Osteocyte (in vitro differentiated cells): ENCODE results near the gene COX4I1. TPM values are rescaled to one million over a fixed set of nuclear protein-coding genes. Genes with fewer than 3 reads are reported as not detected.
A peak's percentile ranks its signal among the peaks of the same experiment; 100 is the strongest.
"Not testable (repeated sequence)": the region's sequence is repeated elsewhere in the genome, so short reads cannot be mapped to it uniquely, and the experiment has no call there.

Experiments
- DNase-seq: peaks from one replicate; pipeline ENCODE4 v3.0.0; 2021; ENCODE audit warnings: mixed read lengths; ENCODE audit not compliant: unreplicated experiment; ENCODE audit errors: extremely low spot score
- H3K27ac Mint-ChIP-seq: one replicate; pipeline ENCODE4 v1.8.0; 2021; ENCODE audit warnings: mild to moderate bottlenecking, mixed read lengths; ENCODE audit not compliant: unreplicated experiment
- H3K27me3 Mint-ChIP-seq: one replicate; pipeline ENCODE4 v1.8.0; 2021; ENCODE audit warnings: mixed read lengths; ENCODE audit not compliant: unreplicated experiment
- H3K36me3 Mint-ChIP-seq: one replicate; pipeline ENCODE4 v1.8.0; 2021; ENCODE audit warnings: mixed read lengths; ENCODE audit not compliant: unreplicated experiment
- H3K4me1 Mint-ChIP-seq: one replicate; pipeline ENCODE4 v1.8.0; 2021; ENCODE audit warnings: mixed read lengths; ENCODE audit not compliant: unreplicated experiment
- H3K4me3 Mint-ChIP-seq: one replicate; pipeline ENCODE4 v1.8.0; 2021; ENCODE audit warnings: mild to moderate bottlenecking, moderate library complexity, mixed read lengths; ENCODE audit not compliant: unreplicated experiment
- H3K9me3 Mint-ChIP-seq: one replicate; pipeline ENCODE4 v1.8.0; 2021; ENCODE audit warnings: mixed read lengths; ENCODE audit not compliant: unreplicated experiment
- total RNA-seq: library from RNA; stranded (reverse); gene quantifications from 2 replicates; pipeline ENCODE4 v1.2.1, GENCODE V29; 2021
- TF ChIP-seq, protein P1 (sequence below): fragments of 200-600 bp; sonication (generic); IDR thresholded peaks from 2 replicates; pipeline ENCODE4 v1.5.0; 2021; ENCODE audit warnings: antibody characterized with exemption, mild to moderate bottlenecking, moderate library complexity

Gene COX4I1
- total RNA-seq, 1 donor from 2014 or later: 456 TPM

- H3K27ac Mint-ChIP-seq: no peak overlapping the region
- H3K4me3 Mint-ChIP-seq: no peak overlapping the region
- no peaks in the 10 kb centered on the region for H3K9me3 Mint-ChIP-seq
- H3K4me1 Mint-ChIP-seq: no peaks in the 10 kb centered on the region
- peaks cover 46% of the 10 kb centered on the region for H3K27me3 Mint-ChIP-seq
- H3K36me3 Mint-ChIP-seq: no peaks in the 10 kb centered on the region
- DNase-seq: no peak
- TF ChIP-seq, protein P1, sequence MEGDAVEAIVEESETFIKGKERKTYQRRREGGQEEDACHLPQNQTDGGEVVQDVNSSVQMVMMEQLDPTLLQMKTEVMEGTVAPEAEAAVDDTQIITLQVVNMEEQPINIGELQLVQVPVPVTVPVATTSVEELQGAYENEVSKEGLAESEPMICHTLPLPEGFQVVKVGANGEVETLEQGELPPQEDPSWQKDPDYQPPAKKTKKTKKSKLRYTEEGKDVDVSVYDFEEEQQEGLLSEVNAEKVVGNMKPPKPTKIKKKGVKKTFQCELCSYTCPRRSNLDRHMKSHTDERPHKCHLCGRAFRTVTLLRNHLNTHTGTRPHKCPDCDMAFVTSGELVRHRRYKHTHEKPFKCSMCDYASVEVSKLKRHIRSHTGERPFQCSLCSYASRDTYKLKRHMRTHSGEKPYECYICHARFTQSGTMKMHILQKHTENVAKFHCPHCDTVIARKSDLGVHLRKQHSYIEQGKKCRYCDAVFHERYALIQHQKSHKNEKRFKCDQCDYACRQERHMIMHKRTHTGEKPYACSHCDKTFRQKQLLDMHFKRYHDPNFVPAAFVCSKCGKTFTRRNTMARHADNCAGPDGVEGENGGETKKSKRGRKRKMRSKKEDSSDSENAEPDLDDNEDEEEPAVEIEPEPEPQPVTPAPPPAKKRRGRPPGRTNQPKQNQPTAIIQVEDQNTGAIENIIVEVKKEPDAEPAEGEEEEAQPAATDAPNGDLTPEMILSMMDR: no peak
These were observed 16.7 kb downstream of the COX4I1 start for GRCh38 chr16:85816159-85816558.

DNA sequence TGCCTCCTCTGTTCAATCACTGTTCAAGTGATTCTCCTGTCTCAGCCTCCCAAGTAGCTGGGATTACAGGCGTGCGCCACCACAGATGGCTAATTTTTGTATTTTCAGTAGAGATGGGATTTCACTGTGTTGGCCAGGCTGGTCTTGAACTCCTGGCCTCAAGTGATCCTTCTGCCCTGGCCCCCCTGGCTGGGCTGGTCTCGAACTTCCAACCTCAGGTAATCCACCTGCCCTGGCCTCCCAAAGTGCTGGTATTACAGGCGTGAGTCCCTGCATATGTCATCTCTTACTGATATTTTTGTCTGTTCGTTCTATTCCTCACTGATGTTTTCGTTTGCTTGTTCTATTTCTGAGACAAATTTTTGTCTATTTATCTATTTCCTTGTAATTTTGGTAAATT, 17.7 kb downstream of the COX4I1 start:
- H3K27me3 Mint-ChIP-seq: peaks cover 46% of the 10 kb centered on the region

DNA sequence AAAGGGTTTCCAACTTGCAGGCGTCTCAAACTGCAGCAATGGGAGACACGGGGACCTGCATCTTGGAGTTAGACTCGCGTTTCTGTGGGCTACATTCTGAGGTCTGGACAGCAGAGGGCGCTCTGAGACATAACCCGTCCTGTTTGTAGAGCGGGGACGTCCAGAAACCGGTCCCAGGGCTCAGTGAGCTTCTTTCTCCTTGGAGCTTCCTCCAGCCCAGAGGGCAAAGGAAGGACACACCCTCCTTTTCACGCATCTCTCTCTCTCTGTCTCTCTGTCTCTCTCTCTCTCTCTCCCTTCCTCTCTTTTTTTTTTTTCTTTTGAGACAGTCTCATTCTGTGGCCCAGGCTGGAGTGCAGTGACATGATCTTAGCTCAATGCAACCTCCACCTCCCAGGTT, 19.8 kb downstream of the COX4I1 start:
- DNase-seq: no peak
- H3K36me3 Mint-ChIP-seq: no peaks in the 10 kb centered on the region
- TF ChIP-seq, protein P1: peak; percentile 75
- no peak overlapping the region for H3K27ac Mint-ChIP-seq
- H3K4me1 Mint-ChIP-seq: peaks cover 2% of the 10 kb centered on the region
- H3K4me3 Mint-ChIP-seq: no peak overlapping the region
- peaks cover 34% of the 10 kb centered on the region for H3K27me3 Mint-ChIP-seq
- no peaks in the 10 kb centered on the region for H3K9me3 Mint-ChIP-seq

More for the DNA sequence above, 17.7 kb downstream of the COX4I1 start:
- H3K4me3 Mint-ChIP-seq, H3K9me3 Mint-ChIP-seq, H3K36me3 Mint-ChIP-seq, DNase-seq, H3K27ac Mint-ChIP-seq, H3K4me1 Mint-ChIP-seq: not testable (repeated sequence)

GRCh38 chr16:85819771-85820170, 20.3 kb downstream of the COX4I1 start:
- Mint-ChIP-seq H3K27ac (no peak overlapping the region), H3K36me3 (no peaks in the 10 kb centered on the region), H3K9me3 (no peaks in the 10 kb centered on the region), H3K4me1 (peaks cover 2% of the 10 kb centered on the region), H3K4me3 (no peak overlapping the region), H3K27me3 (peaks cover 29% of the 10 kb centered on the region)
- no peak for DNase-seq
- TF ChIP-seq, protein P1: no peak

GRCh38 chr16:85820604-85821372, 21.3 kb downstream of the COX4I1 start:
- H3K4me1 Mint-ChIP-seq: peaks cover 2% of the 10 kb centered on the region
- DNase-seq: no peak
- peaks cover 24% of the 10 kb centered on the region for H3K27me3 Mint-ChIP-seq
- H3K9me3 Mint-ChIP-seq: no peaks in the 10 kb centered on the region
- TF ChIP-seq, protein P1: no peak
- H3K27ac Mint-ChIP-seq: no peak overlapping the region
- no peak overlapping the region for H3K4me3 Mint-ChIP-seq
- H3K36me3 Mint-ChIP-seq: no peaks in the 10 kb centered on the region
